ENCODE data around the gene LITAF. TPM values are rescaled to one million over a fixed set of nuclear protein-coding genes. Genes with fewer than 3 reads are reported as not detected.
A peak's percentile ranks its signal among the peaks of the same experiment; 100 is the strongest.

LITAF gene
- total RNA-seq, 4 donors from 2014 or later: 31.6 to 95.0 (median 44.5) TPM

- Histone ChIP-seq H3K36me3 (no peaks in the 10 kb centered on the region), H3K4me1 (no peaks in the 10 kb centered on the region), H3K27ac (no peak overlapping the region), H3K9me3 (no peaks in the 10 kb centered on the region), H3K4me3 (no peak overlapping the region), H3K27me3 (no peaks in the 10 kb centered on the region)
- ATAC-seq: no peak
- 81 to 90% methylated on average over 2 to 7 of the region's 8 CpGs for WGBS, 2 donors (ENCODE audit: low coverage in 1 of 2)
- TF ChIP-seq POLR2A (IDR thresholded peaks at IDR 0.05): no peak
- TF ChIP-seq POLR2AphosphoS5 (IDR thresholded peaks at IDR 0.05): no peak
- no peak for TF ChIP-seq CTCF (IDR thresholded peaks at IDR 0.05)
- TF ChIP-seq EP300 (IDR thresholded peaks at IDR 0.05): no peak
Measured at GRCh38 chr16:11615748-11616447, 29.2 kb upstream of the LITAF start.

- H3K27ac ChIP-seq: no peak overlapping the region
- no peak for ATAC-seq
Measured at GRCh38 chr16:11614587-11615175, 28.0 kb upstream of the LITAF start.

GRCh38 chr16:11613381-11614303, 26.9 kb upstream of the LITAF start:
- Histone ChIP-seq H3K27ac (peak overlapping the region in 2 of 4 donors; percentile 20 to 55), H3K9me3 (no peaks in the 10 kb centered on the region), H3K4me3 (no peak overlapping the region), H3K27me3 (no peaks in the 10 kb centered on the region), H3K4me1 (no peaks in the 10 kb centered on the region), H3K36me3 (no peaks in the 10 kb centered on the region)
- ATAC-seq: peak; percentile 39
- 59 to 68% methylated on average over 14 to 17 of the region's 20 CpGs for WGBS, 2 donors (ENCODE audit: low coverage in 1 of 2)
- no peak for TF ChIP-seq EP300 (IDR thresholded peaks at IDR 0.05)
- TF ChIP-seq POLR2AphosphoS5 (IDR thresholded peaks at IDR 0.05): no peak
- no peak for TF ChIP-seq POLR2A (IDR thresholded peaks at IDR 0.05)
- TF ChIP-seq CTCF (IDR thresholded peaks at IDR 0.05): no peak

More at GRCh38 chr16:11614587-11615175, 28.0 kb upstream of the LITAF start:
- H3K27me3 ChIP-seq: no peaks in the 10 kb centered on the region
- H3K4me1 ChIP-seq: no peaks in the 10 kb centered on the region
- no peaks in the 10 kb centered on the region for H3K9me3 ChIP-seq
- no peak overlapping the region for H3K4me3 ChIP-seq
- 69 to 100% methylated on average over 2 to 9 of the region's 10 CpGs for WGBS, 2 donors (ENCODE audit: low coverage in 1 of 2)
- TF ChIP-seq CTCF (IDR thresholded peaks at IDR 0.05) (no peak), EP300 (IDR thresholded peaks at IDR 0.05) (no peak), POLR2AphosphoS5 (IDR thresholded peaks at IDR 0.05) (no peak), POLR2A (IDR thresholded peaks at IDR 0.05) (no peak)
- H3K36me3 ChIP-seq: no peaks in the 10 kb centered on the region

GRCh38 chr16:11612665-11613025, 25.9 kb upstream of the LITAF start:
- Histone ChIP-seq H3K27me3 (no peaks in the 10 kb centered on the region), H3K4me3 (no peak overlapping the region), H3K4me1 (no peaks in the 10 kb centered on the region), H3K27ac (peak overlapping the region in 1 of 4 donors; percentile 55), H3K36me3 (no peaks in the 10 kb centered on the region), H3K9me3 (no peaks in the 10 kb centered on the region)
- 67% methylated on average over 1 of the region's 5 CpGs; no CpG with 5 or more reads in 1 of the 2 donors for WGBS, 2 donors (ENCODE audit: low coverage in 1 of 2)
- TF ChIP-seq POLR2AphosphoS5 (IDR thresholded peaks at IDR 0.05) (no peak), CTCF (IDR thresholded peaks at IDR 0.05) (no peak), EP300 (IDR thresholded peaks at IDR 0.05) (no peak), POLR2A (IDR thresholded peaks at IDR 0.05) (no peak)
- ATAC-seq: no peak

Measured in gastroesophageal sphincter (tissue), 4 donors.